SK-N-SH (cell line): ENCODE measurements around the gene PSKH1. TPM values are rescaled to one million over a fixed set of nuclear protein-coding genes. Genes with fewer than 3 reads are reported as not detected.

ENCODE experiments used
- CTCF ChIA-PET: fragments of 300-600, 350-600 bp; formaldehyde crosslinking; extraction: SDS; loops from one replicate; lab custom pipeline; 2021; lab: Yijun Ruan, JAX
- POLR2A ChIA-PET: fragments of 350-600 bp; sonication (Branson Sonifier 250); formaldehyde crosslinking; extraction: SDS; loops from one replicate; lab custom pipeline; 2020; ENCODE audit warnings: antibody characterized with exemption, inconsistent platforms; lab: Yijun Ruan, JAX
- DNase-seq: peaks from one replicate; pipeline ENCODE4 v3.0.0; 2012
- H2AFZ ChIP-seq: fragments of 200-600 bp; sonication (generic); 2 replicates; pipeline ENCODE4 v1.8.1; 2016; ENCODE audit warnings: antibody characterized with exemption, mild to moderate bottlenecking, low read depth
- H3F3A ChIP-seq: fragments of 200-600 bp; sonication (generic); replicated peaks from 2 replicates; pipeline ENCODE3; 2016; ENCODE audit warnings: antibody characterized with exemption, mild to moderate bottlenecking; ENCODE audit not compliant: insufficient read depth
- H3K27ac ChIP-seq, 2 experiments: fragments of 200-500 bp in 1 of 2; fragments of 200-600 bp in 1 of 2; sonication (Bioruptor generic) in 1 of 2; sonication (generic), shearing (Covaris generic) in 1 of 2; 2 replicates each; pipeline versions ENCODE4 v1.5.1 to v1.6.1; 2014 to 2016; ENCODE audit warnings: low read depth in 2 of 2, inconsistent platforms in 1 of 2, low read length in 1 of 2, mild to moderate bottlenecking in 1 of 2, mixed read lengths in 1 of 2
- H3K27me3 ChIP-seq: fragments of 200-600 bp; sonication (generic), shearing (Covaris generic); 2 replicates; pipeline ENCODE4 v1.6.1; 2016; ENCODE audit warnings: mixed run types; ENCODE audit not compliant: insufficient read depth
- H3K36me3 ChIP-seq, 2 experiments: fragments of 200-500 bp in 1 of 2; fragments of 200-600 bp in 1 of 2; sonication (Bioruptor generic) in 1 of 2; sonication (generic) in 1 of 2; replicated peaks in 1 of 2; 2 replicates each; pipeline versions ENCODE3 to v1.5.1; 2014 to 2016; ENCODE audit warnings: low read length in 1 of 2, mild to moderate bottlenecking in 1 of 2; ENCODE audit not compliant: insufficient read depth in 2 of 2, control insufficient read depth in 1 of 2
- H3K4me1 ChIP-seq, 2 experiments: fragments of 200-500 bp in 1 of 2; fragments of 200-600 bp in 1 of 2; sonication (Bioruptor generic) in 1 of 2; sonication (generic), shearing (Covaris generic) in 1 of 2; 2 replicates each; pipeline versions ENCODE4 v1.5.1 to v1.6.1; 2014 to 2016; ENCODE audit warnings: low read depth in 1 of 2, low read length in 1 of 2, mixed run types in 1 of 2; ENCODE audit not compliant: insufficient read depth in 2 of 2, control insufficient read depth in 1 of 2
- H3K4me2 ChIP-seq: fragments of 200-600 bp; sonication (generic), shearing (Covaris generic); 2 replicates; pipeline ENCODE4 v1.6.1; 2017; ENCODE audit warnings: mixed run types
- H3K4me3 ChIP-seq, 2 experiments: fragments of 200-500 bp in 1 of 2; fragments of 200-600 bp in 1 of 2; sonication (Bioruptor generic) in 1 of 2; sonication (generic), shearing (Covaris generic) in 1 of 2; 2 replicates each; pipeline versions ENCODE4 v1.5.1 to v1.8.1; 2014 to 2016; ENCODE audit warnings: low read depth in 2 of 2, inconsistent platforms in 1 of 2, low read length in 1 of 2, mild to moderate bottlenecking in 1 of 2, mixed read lengths in 1 of 2, moderate library complexity in 1 of 2
- H3K79me2 ChIP-seq: fragments of 200-600 bp; sonication (generic); 2 replicates; pipeline ENCODE4 v1.8.1; 2017; ENCODE audit warnings: mild to moderate bottlenecking; ENCODE audit not compliant: insufficient read depth
- H3K9ac ChIP-seq: fragments of 200-600 bp; sonication (generic); 2 replicates; pipeline ENCODE4 v1.6.1; 2017; ENCODE audit warnings: mixed run types
- H3K9me2 ChIP-seq: fragments of 200-600 bp; sonication (generic); 2 replicates; pipeline ENCODE4 v1.6.1; 2017; ENCODE audit warnings: mixed run types
- H3K9me3 ChIP-seq: fragments of 200-600 bp; sonication (generic); 2 replicates; pipeline ENCODE4 v1.6.1; 2017; ENCODE audit warnings: mixed run types, mild to moderate bottlenecking, moderate library complexity
- H4K20me1 ChIP-seq: fragments of 200-600 bp; sonication (generic); 2 replicates; pipeline ENCODE4 v1.6.1; 2017; ENCODE audit warnings: mild to moderate bottlenecking, mixed run types; ENCODE audit not compliant: insufficient read depth
- ELF1 ChIP-seq: IDR thresholded peaks from 2 replicates; pipeline ENCODE4 v1.4.0; 2012
- EP300 ChIP-seq, 2 experiments: IDR thresholded peaks; 2 replicates each; pipeline versions ENCODE4 v1.4.0 to v1.6.1; 2012; ENCODE audit warnings: borderline replicate concordance in 1 of 2, low read depth in 1 of 2, low read length in 1 of 2
- FOSL2 ChIP-seq: IDR thresholded peaks from 2 replicates; pipeline ENCODE4 v1.4.0; 2012; ENCODE audit warnings: low read depth, mild to moderate bottlenecking, moderate library complexity, borderline replicate concordance
- FOXJ3 ChIP-seq: sonication (generic); formaldehyde crosslinking; IDR thresholded peaks from 2 replicates; pipeline ENCODE4 v1.5.1; 2020; ENCODE audit warnings: mild to moderate bottlenecking, missing genetic modification reagents
- FOXM1 ChIP-seq: IDR thresholded peaks from 2 replicates; pipeline ENCODE4 v1.4.0; 2012; ENCODE audit warnings: low read depth, mild to moderate bottlenecking
- MEF2A ChIP-seq: IDR thresholded peaks from 2 replicates; pipeline ENCODE4 v1.4.0; 2012; ENCODE audit warnings: low read depth, borderline replicate concordance
- MXI1 ChIP-seq: IDR thresholded peaks from 2 replicates; pipeline ENCODE4 v1.6.1; 2012; ENCODE audit warnings: mild to moderate bottlenecking, low read depth, low read length, improper control_type of control experiment
- PBX3 ChIP-seq: IDR thresholded peaks from 2 replicates; pipeline ENCODE4; 2012
- RCOR1 ChIP-seq: fragments of 150-350 bp; IDR thresholded peaks from 2 replicates; pipeline ENCODE4 v1.6.1; 2017; ENCODE audit warnings: antibody characterized with exemption, low read length
- REST ChIP-seq: IDR thresholded peaks from 2 replicates; pipeline ENCODE4 v1.6.1; 2012; ENCODE audit warnings: mild to moderate bottlenecking, low read depth, low read length, moderate library complexity
- TEAD4 ChIP-seq: IDR thresholded peaks from 2 replicates; pipeline ENCODE4 v1.4.0; 2012; ENCODE audit warnings: mild to moderate bottlenecking, borderline replicate concordance; ENCODE audit not compliant: insufficient read depth
- WGBS: methylation state at CpG from one replicate; pipeline ENCODE4 v1.1.6; 2017; ENCODE audit warnings: low lambda C conversion rate; 5-methylcytosine and 5-hydroxymethylcytosine counted together
- polyA plus RNA-seq, 3 experiments: library from polyadenylated mRNA; depleted of rRNA; stranded (reverse); fragments of >200 nt; gene quantifications; 2 replicates each; pipeline ENCODE4 v1.2.3, GENCODE V29; 2012
- TF ChIP-seq, protein P1 (sequence below): fragments of 150-350 bp; IDR thresholded peaks from 2 replicates; pipeline ENCODE4 v1.6.1; 2017; ENCODE audit warnings: antibody characterized with exemption, low read length, low read depth, borderline replicate concordance

Gene PSKH1
- polyA plus RNA-seq, 1 of the 3 experiments (the other 2 are of a cell fraction) = 30.1 TPM

GRCh38 chr16:67869653-67870052 is 23.4 kb upstream of the PSKH1 start:
- H3K4me2 ChIP-seq = no peak overlapping the region
- TF ChIP-seq, protein P1, sequence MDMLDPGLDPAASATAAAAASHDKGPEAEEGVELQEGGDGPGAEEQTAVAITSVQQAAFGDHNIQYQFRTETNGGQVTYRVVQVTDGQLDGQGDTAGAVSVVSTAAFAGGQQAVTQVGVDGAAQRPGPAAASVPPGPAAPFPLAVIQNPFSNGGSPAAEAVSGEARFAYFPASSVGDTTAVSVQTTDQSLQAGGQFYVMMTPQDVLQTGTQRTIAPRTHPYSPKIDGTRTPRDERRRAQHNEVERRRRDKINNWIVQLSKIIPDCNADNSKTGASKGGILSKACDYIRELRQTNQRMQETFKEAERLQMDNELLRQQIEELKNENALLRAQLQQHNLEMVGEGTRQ = no peak
- TF ChIP-seq ELF1 (no peak), FOSL2 (no peak), MEF2A (no peak), RCOR1 (no peak), FOXJ3 (CRISPR knock-in tag) (no peak), PBX3 (no peak), EP300 (IDR thresholded peaks at IDR 0.05; ENCODE audit: borderline replicate concordance in 1 of 2, low read depth in 1 of 2, low read length in 1 of 2) (no peak), TEAD4 (no peak), MXI1 (no peak), REST (no peak), FOXM1 (no peak)
- DNase-seq = no peak
- no peaks in the 10 kb centered on the region for H3K27me3 ChIP-seq
- H3K79me2 ChIP-seq = peaks cover 58% of the 10 kb centered on the region
- H3F3A ChIP-seq = peaks cover 28% of the 10 kb centered on the region
- no peak overlapping the region for H3K4me3 ChIP-seq
- H2AFZ ChIP-seq = no peak overlapping the region
- H3K9ac ChIP-seq = no peak overlapping the region
- H3K9me3 ChIP-seq = no peaks in the 10 kb centered on the region
- 90% methylated on average over 1 of the region's 7 CpGs for WGBS
- POLR2A ChIA-PET = no interaction called here
- peaks cover 43 to 54% of the 10 kb centered on the region in 2 experiments for H3K36me3 ChIP-seq
- CTCF ChIA-PET = interaction anchor here (1.0 to 2.9 kb wide), 3 partner anchors 13 to 72 kb away, joined by 3 to 14 read pairs (median 5); no protein-coding TSS in a partner anchor
- H3K4me1 ChIP-seq = peaks cover 8 to 13% of the 10 kb centered on the region in 2 experiments; a peak in 1 of 4 replicates
- no peaks in the 10 kb centered on the region for H3K9me2 ChIP-seq
- H3K27ac ChIP-seq = no peak overlapping the region
- peaks cover 30% of the 10 kb centered on the region for H4K20me1 ChIP-seq
